Panc1 (cell line): Measurements from ENCODE around the gene PDS5A. TPM values are rescaled to one million over a fixed set of nuclear protein-coding genes. Genes with fewer than 3 reads are reported as not detected.

Source experiments
- ATAC-seq: fragments of 200-7000 bp; cut with Tn5 transposase; 2 replicates; pipeline ENCODE4 v1.9.1; 2020; ENCODE audit warnings: mild to moderate bottlenecking, moderate library complexity
- BruUV-seq: library from RNA; stranded (reverse); fragments of 400-500 nt; replicated peaks from 2 replicates; lab custom pipeline; 2021; lab: Mats Ljungman, UMichigan
- CTCF ChIA-PET: fragments of 300-600 bp; sonication (Branson Sonifier 250); formaldehyde crosslinking; loops from one replicate; lab custom pipeline; 2022; ENCODE audit warnings: antibody characterized with exemption; lab: Charles Lee
- POLR2A ChIA-PET: fragments of 300-600 bp; sonication (Branson Sonifier 250); formaldehyde crosslinking; loops from one replicate; lab custom pipeline; 2022; ENCODE audit warnings: antibody characterized with exemption; lab: Charles Lee
- DNase-seq: peaks from one replicate; pipeline ENCODE4 v3.0.0-alpha.2; 2010; ENCODE audit warnings: low read depth, low spot score
- H3K27ac ChIP-seq: 2 replicates; pipeline ENCODE4 v1.5.1; 2011; ENCODE audit warnings: mild to moderate bottlenecking, low read length, inconsistent platforms
- H3K27me3 ChIP-seq: fragments of 200-500 bp; sonication (Bioruptor generic); 2 replicates; pipeline ENCODE4 v1.6.0; 2014; ENCODE audit warnings: low read length, inconsistent platforms; ENCODE audit not compliant: control insufficient read depth, insufficient read depth
- H3K36me3 ChIP-seq: fragments of 200-500 bp; sonication (Bioruptor generic); 2 replicates; pipeline ENCODE4 v1.5.1; 2014; ENCODE audit warnings: inconsistent platforms, mild to moderate bottlenecking, low read length, moderate library complexity; ENCODE audit not compliant: control insufficient read depth, insufficient read depth
- H3K4me1 ChIP-seq: 2 replicates; pipeline ENCODE4 v1.5.1; 2011; ENCODE audit warnings: inconsistent platforms, mild to moderate bottlenecking, low read length, moderate library complexity; ENCODE audit not compliant: control insufficient read depth, insufficient read depth
- H3K4me3 ChIP-seq, 2 experiments: 2 replicates each; pipeline ENCODE4 v1.5.1; 2011 to 2012; ENCODE audit warnings: low read depth in 2 of 2, low read length in 2 of 2, mild to moderate bottlenecking in 2 of 2, inconsistent platforms in 1 of 2, moderate library complexity in 1 of 2
- H3K9me3 ChIP-seq: fragments of 200-500 bp; sonication (Bioruptor generic); 2 replicates; pipeline ENCODE4 v1.5.1; 2014; ENCODE audit warnings: low read depth, mild to moderate bottlenecking, inconsistent platforms, low read length, moderate library complexity; ENCODE audit not compliant: control insufficient read depth, insufficient read depth
- POLR2AphosphoS5 ChIP-seq: IDR thresholded peaks from 2 replicates; pipeline ENCODE4 v1.6.1; 2012; ENCODE audit warnings: mild to moderate bottlenecking, low read depth, low read length, moderate library complexity
- REST ChIP-seq, 2 experiments: IDR thresholded peaks; 2 replicates each; pipeline ENCODE4 v1.6.1; 2011 to 2012; ENCODE audit warnings: low read depth in 2 of 2, control low read depth in 1 of 2, low read length in 1 of 2, mild to moderate bottlenecking in 1 of 2, moderate library complexity in 1 of 2; ENCODE audit not compliant: insufficient read depth in 1 of 2
- SIN3A ChIP-seq: IDR thresholded peaks from 2 replicates; pipeline ENCODE4 v1.6.1; 2012; ENCODE audit warnings: low read depth, mild to moderate bottlenecking, low read length, moderate library complexity, borderline replicate concordance; ENCODE audit not compliant: insufficient read depth
- TCF7L2 ChIP-seq: IDR thresholded peaks from 2 replicates; pipeline ENCODE4 v1.6.1; 2011; ENCODE audit warnings: mild to moderate bottlenecking, low read depth, low read length, inconsistent platforms
- in situ Hi-C: cut with HindIII; loops from 2 replicates; pipeline ENCODE4 v1.10.0; 2016; ENCODE audit warnings: low sequenced_read_pairs, low pct_unique_long_range_greater_than_20kb
- intact Hi-C: fragments of 100-400 bp; cut with micrococcal nuclease; formaldehyde crosslinking; loops from one replicate; pipeline ENCODE4 v1.10.0; 2022; ENCODE audit not compliant: unreplicated experiment
- total RNA-seq: library from RNA; stranded (reverse); gene quantifications from one replicate; pipeline ENCODE4 v1.2.1, GENCODE V29; 2021; ENCODE audit not compliant: unreplicated experiment
- TF ChIP-seq, protein P1 (sequence below): fragments of 450-650 bp; IDR thresholded peaks from 2 replicates; pipeline ENCODE4 v1.5.1; 2017; ENCODE audit warnings: mild to moderate bottlenecking

PDS5A gene
- total RNA-seq, 1 experiment from 2014 or later: 69.2 TPM

DNA sequence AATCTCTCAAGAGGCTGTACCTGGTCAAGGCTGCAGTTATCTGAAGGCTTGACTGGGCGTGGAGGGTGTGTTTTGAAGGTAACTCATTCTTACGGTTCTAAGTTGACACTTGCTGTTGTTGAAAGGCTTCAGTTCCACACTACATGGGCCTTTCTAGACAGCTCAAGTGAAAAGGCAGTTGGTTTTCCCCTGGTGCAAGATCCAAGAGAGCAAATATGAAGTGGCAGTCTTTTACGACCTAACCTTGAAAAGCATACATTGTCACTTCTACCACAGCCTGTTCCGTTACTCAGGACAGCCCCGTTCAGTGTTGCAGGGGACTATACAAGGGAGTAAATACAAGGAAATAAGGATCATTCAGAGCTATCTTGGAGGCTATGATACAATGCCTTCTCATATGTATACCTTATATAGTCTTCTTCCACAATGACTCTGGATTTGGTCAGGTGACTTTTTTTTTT is 46.2 kb downstream of the PDS5A start:
- peak; percentile 86 for ATAC-seq
- peaks cover 17% of the 10 kb centered on the region for H3K4me1 ChIP-seq
- H3K4me3 ChIP-seq: no peak overlapping the region
- TF ChIP-seq TCF7L2 (no peak), POLR2AphosphoS5 (no peak), REST (IDR thresholded peaks at IDR 0.05; ENCODE audit: insufficient read depth in 1 of 2, low read depth in 2 of 2, low read length in 1 of 2) (no peak), SIN3A (no peak)
- TF ChIP-seq, protein P1, sequence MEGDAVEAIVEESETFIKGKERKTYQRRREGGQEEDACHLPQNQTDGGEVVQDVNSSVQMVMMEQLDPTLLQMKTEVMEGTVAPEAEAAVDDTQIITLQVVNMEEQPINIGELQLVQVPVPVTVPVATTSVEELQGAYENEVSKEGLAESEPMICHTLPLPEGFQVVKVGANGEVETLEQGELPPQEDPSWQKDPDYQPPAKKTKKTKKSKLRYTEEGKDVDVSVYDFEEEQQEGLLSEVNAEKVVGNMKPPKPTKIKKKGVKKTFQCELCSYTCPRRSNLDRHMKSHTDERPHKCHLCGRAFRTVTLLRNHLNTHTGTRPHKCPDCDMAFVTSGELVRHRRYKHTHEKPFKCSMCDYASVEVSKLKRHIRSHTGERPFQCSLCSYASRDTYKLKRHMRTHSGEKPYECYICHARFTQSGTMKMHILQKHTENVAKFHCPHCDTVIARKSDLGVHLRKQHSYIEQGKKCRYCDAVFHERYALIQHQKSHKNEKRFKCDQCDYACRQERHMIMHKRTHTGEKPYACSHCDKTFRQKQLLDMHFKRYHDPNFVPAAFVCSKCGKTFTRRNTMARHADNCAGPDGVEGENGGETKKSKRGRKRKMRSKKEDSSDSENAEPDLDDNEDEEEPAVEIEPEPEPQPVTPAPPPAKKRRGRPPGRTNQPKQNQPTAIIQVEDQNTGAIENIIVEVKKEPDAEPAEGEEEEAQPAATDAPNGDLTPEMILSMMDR: no peak
- intact Hi-C loops (no loop called here), in situ Hi-C loops (no loop called here)
- DNase-seq: no peak
- no TSS peak for BruUV-seq
- no peaks in the 10 kb centered on the region for H3K9me3 ChIP-seq
- ChIA-PET CTCF (interaction anchor here (0.7 kb wide), 1 partner anchor 460 kb away, joined by 3 read pairs; no protein-coding TSS in a partner anchor), POLR2A (interaction anchor here (0.6 kb wide), 1 partner anchor 67 kb away, joined by 9 read pairs; no protein-coding TSS in a partner anchor)
- H3K27ac ChIP-seq: peak overlapping the region; percentile 18; the same call in 1 of the 2 replicates
- H3K36me3 ChIP-seq: peaks cover 4% of the 10 kb centered on the region; the same call in 1 of the 2 replicates
- no peaks in the 10 kb centered on the region for H3K27me3 ChIP-seq

GRCh38 chr4:39928538-39928937 is 49.2 kb downstream of the PDS5A start:
- in situ Hi-C loops: no loop called here
- no peaks in the 10 kb centered on the region for H3K27me3 ChIP-seq

More at GRCh38 chr4:39928538-39928937, 49.2 kb downstream of the PDS5A start:
- peaks cover 9% of the 10 kb centered on the region for H3K4me1 ChIP-seq
- ATAC-seq: no peak
- no peak for TF ChIP-seq SIN3A
- TF ChIP-seq REST (IDR thresholded peaks at IDR 0.05; ENCODE audit: insufficient read depth in 1 of 2, low read depth in 2 of 2, low read length in 1 of 2): no peak
- no peak for DNase-seq
- no TSS peak for BruUV-seq
- ChIA-PET CTCF (no interaction called here), POLR2A (no interaction called here)
- H3K9me3 ChIP-seq: no peaks in the 10 kb centered on the region
- H3K4me3 ChIP-seq: no peak overlapping the region
- peaks cover 6% of the 10 kb centered on the region; the same call in 1 of the 2 replicates for H3K36me3 ChIP-seq
- H3K27ac ChIP-seq: no peak overlapping the region
- intact Hi-C loops: no loop called here
